ENCODE measurements around the gene ZNF266. TPM values are rescaled to one million over a fixed set of nuclear protein-coding genes. Genes with fewer than 3 reads are reported as not detected.
A peak's percentile ranks its signal among the peaks of the same experiment; 100 is the strongest.

ZNF266 gene
- total RNA-seq, 4 donors from 2014 or later = 12.0 to 18.1 (median 16.6) TPM

DNA sequence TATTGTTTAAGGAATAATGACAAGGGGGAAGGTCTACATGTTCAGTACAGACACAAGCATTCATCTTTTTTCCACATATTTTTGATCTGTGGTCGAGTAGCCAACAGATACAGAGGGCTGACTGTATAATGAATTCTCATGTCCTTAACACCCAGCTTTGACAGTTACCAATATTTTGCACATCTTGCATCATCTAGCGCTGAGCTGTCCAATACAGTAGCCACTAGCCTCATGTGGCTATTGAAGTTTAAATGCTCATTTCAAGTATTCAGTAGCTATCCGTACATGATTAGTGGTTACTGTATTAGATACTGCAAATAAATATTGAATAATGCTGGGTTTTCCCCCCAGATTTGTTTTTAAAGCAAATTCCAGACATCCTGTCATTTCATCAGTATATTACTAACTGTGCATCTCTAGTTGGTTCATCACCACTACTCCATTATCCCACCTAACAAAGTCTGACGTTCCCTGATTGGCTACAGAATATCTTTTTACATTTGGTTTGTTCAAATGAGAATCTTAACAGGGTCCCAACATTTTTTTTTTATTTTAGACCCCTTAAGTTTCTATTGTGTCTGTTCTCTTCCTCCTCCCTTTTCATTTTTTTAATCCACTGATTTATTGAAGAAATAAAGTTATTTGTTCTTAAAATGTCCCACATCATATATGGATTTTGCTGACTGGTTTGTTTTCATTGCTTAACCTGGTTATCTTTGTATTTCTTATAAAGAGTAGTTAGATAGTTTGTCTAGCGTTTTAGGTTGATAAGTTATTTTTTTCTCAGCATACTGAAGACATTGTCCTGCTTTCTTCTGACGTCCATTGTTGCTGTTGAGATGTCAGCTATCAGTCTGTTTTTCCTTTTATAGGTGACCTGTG, 64.4 kb downstream of the ZNF266 start:
- no peak for DNase-seq (ENCODE audit: extremely low spot score)
- 93% methylated on average over 6 of the region's 6 CpGs for WGBS
- peaks cover 0 to 99% (median 95%) of the 10 kb centered on the region in 4 donors for H3K9me3 ChIP-seq
- no peak for TF ChIP-seq EP300 (IDR thresholded peaks at IDR 0.05)
- TF ChIP-seq, protein P1, sequence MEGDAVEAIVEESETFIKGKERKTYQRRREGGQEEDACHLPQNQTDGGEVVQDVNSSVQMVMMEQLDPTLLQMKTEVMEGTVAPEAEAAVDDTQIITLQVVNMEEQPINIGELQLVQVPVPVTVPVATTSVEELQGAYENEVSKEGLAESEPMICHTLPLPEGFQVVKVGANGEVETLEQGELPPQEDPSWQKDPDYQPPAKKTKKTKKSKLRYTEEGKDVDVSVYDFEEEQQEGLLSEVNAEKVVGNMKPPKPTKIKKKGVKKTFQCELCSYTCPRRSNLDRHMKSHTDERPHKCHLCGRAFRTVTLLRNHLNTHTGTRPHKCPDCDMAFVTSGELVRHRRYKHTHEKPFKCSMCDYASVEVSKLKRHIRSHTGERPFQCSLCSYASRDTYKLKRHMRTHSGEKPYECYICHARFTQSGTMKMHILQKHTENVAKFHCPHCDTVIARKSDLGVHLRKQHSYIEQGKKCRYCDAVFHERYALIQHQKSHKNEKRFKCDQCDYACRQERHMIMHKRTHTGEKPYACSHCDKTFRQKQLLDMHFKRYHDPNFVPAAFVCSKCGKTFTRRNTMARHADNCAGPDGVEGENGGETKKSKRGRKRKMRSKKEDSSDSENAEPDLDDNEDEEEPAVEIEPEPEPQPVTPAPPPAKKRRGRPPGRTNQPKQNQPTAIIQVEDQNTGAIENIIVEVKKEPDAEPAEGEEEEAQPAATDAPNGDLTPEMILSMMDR (IDR thresholded peaks at IDR 0.05) = no peak
- no peak for TF ChIP-seq POLR2AphosphoS5 (IDR thresholded peaks at IDR 0.05)
- TF ChIP-seq POLR2A (IDR thresholded peaks at IDR 0.05; ENCODE audit: low read depth) = no peak
- no peak overlapping the region for H3K4me3 ChIP-seq
- H3K4me1 ChIP-seq = no peaks in the 10 kb centered on the region
- H3K27ac ChIP-seq (replicated peaks in 1 of 4) = no peak overlapping the region
- no peaks in the 10 kb centered on the region for H3K27me3 ChIP-seq
- H3K36me3 ChIP-seq = peaks cover 16 to 77% (median 36%) of the 10 kb centered on the region in 4 donors
- intact Hi-C loops (cut with DNase I) = no loop called here

DNA sequence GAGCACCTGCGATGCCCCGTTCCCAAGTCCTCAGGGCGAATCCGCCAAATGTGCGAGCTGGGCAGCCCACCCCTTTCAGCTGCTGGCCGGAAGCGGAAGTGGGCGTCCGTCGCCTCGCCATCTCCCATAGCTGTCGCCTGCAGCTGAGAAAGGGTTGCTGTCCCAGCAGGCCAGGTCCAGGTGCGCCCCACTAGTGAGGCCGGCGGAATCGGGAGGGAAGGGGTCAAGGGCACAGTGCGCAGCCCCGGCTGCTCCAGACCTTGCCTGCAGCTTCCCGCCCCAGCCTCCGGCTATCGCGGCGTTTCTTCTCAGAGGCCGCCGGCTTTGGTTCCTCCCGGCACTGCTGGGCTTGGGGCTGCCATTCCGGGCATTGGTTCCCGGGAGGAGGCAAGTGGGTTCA, 72.5 kb downstream of the ZNF266 start, which contains the start of gene ZNF177:
Gene ZNF177, plus strand, starts transcription at position 109 of the 400 bp plus-strand sequence. CDS start 15,299 bp downstream, outside the sequence.
- Histone ChIP-seq H3K27ac (replicated peaks in 1 of 4) (no peak within 1 kb of the TSS), H3K4me3 (peak within 1 kb of the TSS; percentile 23 to 39 (median 30)), H3K36me3 (peaks cover 5 to 37% (median 20%) of the 10 kb centered on the region in 4 donors), H3K9me3 (peaks cover 0 to 99% (median 92%) of the 10 kb centered on the region in 4 donors), H3K27me3 (peaks cover 0 to 5% (median 0%) of the 10 kb centered on the region in 4 donors), H3K4me1 (peaks cover 0 to 8% (median 3%) of the 10 kb centered on the region in 4 donors)
- no peak for DNase-seq (ENCODE audit: extremely low spot score)
- 12% methylated on average over 4 of the region's 28 CpGs for WGBS
- intact Hi-C loops (cut with DNase I) = loop anchor here (10.0 kb wide), 1 partner anchor 78 kb away; no protein-coding TSS in a partner anchor
- TF ChIP-seq POLR2AphosphoS5 (IDR thresholded peaks at IDR 0.05) (no peak), EP300 (IDR thresholded peaks at IDR 0.05) (no peak), POLR2A (IDR thresholded peaks at IDR 0.05; ENCODE audit: low read depth) (no peak)
- TF ChIP-seq, protein P1 (IDR thresholded peaks at IDR 0.05) = no peak

Other genes with a start within 250 kb of the ZNF266 start
- gene OR7D4, start 216.0 kb downstream of the ZNF266 start, total RNA-seq = not detected
- gene OR7E24, start 184.6 kb downstream of the ZNF266 start, total RNA-seq = not detected
- gene ZNF699, start 125.7 kb downstream of the ZNF266 start, total RNA-seq = 10 to 100 TPM; 14.2 to 19.1 (median 14.8) TPM
- 10 to 100 TPM in 3 of 4 donors, 1 to 10 TPM in 1; 8.8 to 18.9 (median 18.6) TPM for gene ZNF559, start 111.4 kb downstream of the ZNF266 start, total RNA-seq
- gene ZNF177, start 72.6 kb downstream of the ZNF266 start, total RNA-seq = 1 to 10 TPM; 2.1 to 4.5 (median 3.0) TPM
- not detected for gene ZNF560, start 63.0 kb upstream of the ZNF266 start, total RNA-seq
- 10 to 100 TPM; 13.7 to 19.4 (median 17.5) TPM for gene ZNF426, start 103.1 kb upstream of the ZNF266 start, total RNA-seq
- 10 to 100 TPM; 18.3 to 31.1 (median 25.5) TPM for gene ZNF121, start 148.9 kb upstream of the ZNF266 start, total RNA-seq
- 10 to 100 TPM; 26.8 to 40.3 (median 35.8) TPM for gene ZNF561, start 185.7 kb upstream of the ZNF266 start, total RNA-seq
- gene ZNF562, start 239.5 kb upstream of the ZNF266 start, total RNA-seq = 10 to 100 TPM; 22.8 to 30.3 (median 27.2) TPM

All from esophagus muscularis mucosa (tissue), 4 donors.